Neural progenitor cell (in vitro differentiated cells): ENCODE measurements around the gene IGHMBP2. TPM values are rescaled to one million over a fixed set of nuclear protein-coding genes. Genes with fewer than 3 reads are reported as not detected.

Experiments
- DNase-seq: peaks from one replicate; pipeline ENCODE4 v3.0.0-alpha.2; 2016; ENCODE audit warnings: low spot score
- H2AFZ ChIP-seq: fragments of 200-600 bp; sonication (generic); replicated peaks from 2 replicates; pipeline ENCODE4 v1.6.1; 2016; ENCODE audit warnings: antibody characterized with exemption
- H3F3A ChIP-seq: fragments of 200-600 bp; sonication (generic); 2 replicates; pipeline ENCODE4 v1.6.1; 2016; ENCODE audit warnings: antibody characterized with exemption, low read depth
- H3K27ac ChIP-seq: fragments of 200-600 bp; sonication (generic); 2 replicates; pipeline ENCODE4 v1.5.1; 2016; ENCODE audit warnings: mild to moderate bottlenecking
- H3K27me3 ChIP-seq: fragments of 200-600 bp; sonication (generic); 2 replicates; pipeline ENCODE4 v1.6.1; 2016; ENCODE audit warnings: mild to moderate bottlenecking, moderate library complexity
- H3K36me3 ChIP-seq: fragments of 200-600 bp; sonication (generic); 2 replicates; pipeline ENCODE4 v1.5.1; 2016
- H3K4me1 ChIP-seq: fragments of 200-600 bp; sonication (generic); 2 replicates; pipeline ENCODE4 v1.6.1; 2016; ENCODE audit warnings: mixed run types
- H3K4me2 ChIP-seq: fragments of 200-600 bp; sonication (generic); 2 replicates; pipeline ENCODE4 v1.6.1; 2016
- H3K4me3 ChIP-seq: fragments of 200-600 bp; sonication (generic); 2 replicates; pipeline ENCODE4 v1.5.1; 2016
- H3K79me2 ChIP-seq: fragments of 200-600 bp; sonication (generic); 2 replicates; pipeline ENCODE4 v1.6.1; 2016; ENCODE audit warnings: low read depth
- H3K9ac ChIP-seq: fragments of 200-600 bp; sonication (generic); 2 replicates; pipeline ENCODE4 v1.6.1; 2016
- H3K9me3 ChIP-seq: fragments of 200-600 bp; sonication (generic); 2 replicates; pipeline ENCODE4 v1.5.1; 2016; ENCODE audit warnings: low read depth
- H4K20me1 ChIP-seq: fragments of 200-600 bp; sonication (generic); 2 replicates; pipeline ENCODE4 v1.6.1; 2016; ENCODE audit warnings: low read depth
- H3K27ac Mint-ChIP-seq: 3 replicates; pipeline ENCODE4 v1.8.0; 2021; ENCODE audit warnings: mixed read lengths
- H3K27me3 Mint-ChIP-seq: 2 replicates; pipeline ENCODE4 v1.8.0; 2022; ENCODE audit warnings: low read depth, mild to moderate bottlenecking, inconsistent platforms, moderate library complexity, mixed read lengths; ENCODE audit not compliant: insufficient read depth
- H3K36me3 Mint-ChIP-seq: 3 replicates; pipeline ENCODE4 v1.8.0; 2021; ENCODE audit warnings: mixed read lengths
- H3K4me1 Mint-ChIP-seq: 3 replicates; pipeline ENCODE4 v1.8.0; 2021; ENCODE audit warnings: mixed read lengths
- H3K4me3 Mint-ChIP-seq: 3 replicates; pipeline ENCODE4 v1.8.0; 2021; ENCODE audit warnings: mild to moderate bottlenecking, moderate library complexity, mixed read lengths
- H3K9me3 Mint-ChIP-seq: 3 replicates; pipeline ENCODE4 v1.8.0; 2020; ENCODE audit warnings: mixed read lengths
- EZH2 ChIP-seq: fragments of 200-600 bp; sonication (generic); IDR thresholded peaks from 2 replicates; pipeline ENCODE4 v1.6.1; 2017; ENCODE audit warnings: antibody characterized with exemption, mild to moderate bottlenecking, moderate library complexity
- EZH2phosphoT487 ChIP-seq: fragments of 200-600 bp; sonication (generic); IDR thresholded peaks from 2 replicates; pipeline ENCODE4 v1.6.1; 2017; ENCODE audit warnings: antibody characterized with exemption
- total RNA-seq: library from RNA; depleted of rRNA; stranded (reverse); fragments of >200 nt; gene quantifications from 2 replicates; pipeline ENCODE4 v1.2.3, GENCODE V29; 2015; ENCODE audit warnings: low replicate concordance
- TF ChIP-seq, protein P1 (sequence below): fragments of 200-600 bp; sonication (generic); IDR thresholded peaks from 2 replicates; pipeline ENCODE4 v1.5.1; 2017; ENCODE audit warnings: antibody characterized with exemption, mild to moderate bottlenecking

The IGHMBP2 gene
- total RNA-seq, 1 donor from 2014 or later = 13.6 TPM

GRCh38 chr11:68940651-68941323, 37.1 kb downstream of the IGHMBP2 start:
- Histone ChIP-seq H3K36me3 (no peaks in the 10 kb centered on the region), H3K9ac (no peak overlapping the region), H3K27me3 (no peaks in the 10 kb centered on the region), H3K4me1 (no peaks in the 10 kb centered on the region), H3F3A (no peaks in the 10 kb centered on the region), H2AFZ (no peak overlapping the region), H3K9me3 (no peaks in the 10 kb centered on the region), H3K27ac (no peak overlapping the region), H3K79me2 (no peaks in the 10 kb centered on the region), H3K4me3 (no peak overlapping the region), H3K4me2 (no peak overlapping the region), H4K20me1 (no peaks in the 10 kb centered on the region)
- peaks cover 2% of the 10 kb centered on the region for H3K36me3 Mint-ChIP-seq
- DNase-seq = no peak
- H3K4me1 Mint-ChIP-seq = no peaks in the 10 kb centered on the region
- no peaks in the 10 kb centered on the region for H3K27me3 Mint-ChIP-seq
- no peak overlapping the region for H3K4me3 Mint-ChIP-seq
- TF ChIP-seq, protein P1, sequence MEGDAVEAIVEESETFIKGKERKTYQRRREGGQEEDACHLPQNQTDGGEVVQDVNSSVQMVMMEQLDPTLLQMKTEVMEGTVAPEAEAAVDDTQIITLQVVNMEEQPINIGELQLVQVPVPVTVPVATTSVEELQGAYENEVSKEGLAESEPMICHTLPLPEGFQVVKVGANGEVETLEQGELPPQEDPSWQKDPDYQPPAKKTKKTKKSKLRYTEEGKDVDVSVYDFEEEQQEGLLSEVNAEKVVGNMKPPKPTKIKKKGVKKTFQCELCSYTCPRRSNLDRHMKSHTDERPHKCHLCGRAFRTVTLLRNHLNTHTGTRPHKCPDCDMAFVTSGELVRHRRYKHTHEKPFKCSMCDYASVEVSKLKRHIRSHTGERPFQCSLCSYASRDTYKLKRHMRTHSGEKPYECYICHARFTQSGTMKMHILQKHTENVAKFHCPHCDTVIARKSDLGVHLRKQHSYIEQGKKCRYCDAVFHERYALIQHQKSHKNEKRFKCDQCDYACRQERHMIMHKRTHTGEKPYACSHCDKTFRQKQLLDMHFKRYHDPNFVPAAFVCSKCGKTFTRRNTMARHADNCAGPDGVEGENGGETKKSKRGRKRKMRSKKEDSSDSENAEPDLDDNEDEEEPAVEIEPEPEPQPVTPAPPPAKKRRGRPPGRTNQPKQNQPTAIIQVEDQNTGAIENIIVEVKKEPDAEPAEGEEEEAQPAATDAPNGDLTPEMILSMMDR = no peak
- TF ChIP-seq EZH2 (no peak), EZH2phosphoT487 (no peak)
- no peaks in the 10 kb centered on the region for H3K9me3 Mint-ChIP-seq
- no peak overlapping the region for H3K27ac Mint-ChIP-seq

DNA sequence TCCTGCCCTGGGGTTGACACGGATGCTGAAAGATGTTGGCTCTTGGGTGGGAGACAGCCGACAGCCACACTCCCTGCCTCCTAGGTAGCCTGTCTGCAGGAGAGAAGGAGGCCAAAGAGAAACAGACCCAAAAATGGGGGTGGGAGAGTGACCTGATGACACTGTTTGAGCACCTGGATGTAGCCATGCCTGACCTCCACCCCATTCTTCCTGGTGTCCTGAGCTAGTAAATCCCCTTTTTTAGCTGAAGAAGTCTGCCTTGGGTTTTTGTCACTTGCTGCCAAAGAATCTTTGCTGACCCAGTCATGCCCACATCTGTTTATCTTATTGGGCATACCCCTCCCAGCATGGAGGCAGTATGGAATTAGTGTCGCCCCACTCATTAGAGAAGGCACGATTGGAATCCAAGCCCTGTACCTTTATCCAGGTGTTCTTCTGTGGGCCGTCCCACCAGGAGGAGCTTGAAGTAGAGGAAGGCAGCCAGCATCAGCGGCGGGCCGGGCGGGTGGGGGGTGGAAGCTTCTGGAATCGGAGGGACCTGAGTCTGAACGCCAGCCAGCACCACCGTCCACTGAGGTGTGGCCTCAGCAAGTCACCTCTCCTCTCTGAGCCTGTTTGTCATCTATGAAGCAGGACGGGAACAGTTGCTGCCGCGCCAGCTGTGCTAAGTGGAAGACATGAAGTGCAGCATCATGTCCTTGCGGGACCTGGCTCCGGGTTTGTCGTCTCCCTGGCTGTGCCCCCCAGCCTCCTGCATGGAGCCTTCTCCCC, 37.8 kb downstream of the IGHMBP2 start:
- Histone ChIP-seq H3K36me3 (no peaks in the 10 kb centered on the region), H4K20me1 (no peaks in the 10 kb centered on the region), H3K27ac (no peak overlapping the region), H3K79me2 (no peaks in the 10 kb centered on the region), H3K4me3 (no peak overlapping the region), H3K9ac (no peak overlapping the region), H3K4me2 (no peak overlapping the region), H3K27me3 (no peaks in the 10 kb centered on the region), H2AFZ (no peak overlapping the region), H3K9me3 (no peaks in the 10 kb centered on the region), H3F3A (no peaks in the 10 kb centered on the region), H3K4me1 (no peaks in the 10 kb centered on the region)
- peaks cover 2% of the 10 kb centered on the region for H3K36me3 Mint-ChIP-seq
- TF ChIP-seq EZH2 (no peak), EZH2phosphoT487 (no peak)
- TF ChIP-seq, protein P1 = no peak
- H3K27ac Mint-ChIP-seq = no peak overlapping the region
- H3K9me3 Mint-ChIP-seq = no peaks in the 10 kb centered on the region
- no peak overlapping the region for H3K4me3 Mint-ChIP-seq
- H3K4me1 Mint-ChIP-seq = no peaks in the 10 kb centered on the region
- peaks cover 1% of the 10 kb centered on the region for H3K27me3 Mint-ChIP-seq
- no peak for DNase-seq

GRCh38 chr11:68942095-68942620, 38.5 kb downstream of the IGHMBP2 start:
- H3K27me3 Mint-ChIP-seq = peaks cover 2% of the 10 kb centered on the region
- H3K4me1 Mint-ChIP-seq = no peaks in the 10 kb centered on the region
- no peak for TF ChIP-seq EZH2
- TF ChIP-seq, protein P1 = no peak
- TF ChIP-seq EZH2phosphoT487 = no peak
- Histone ChIP-seq H3K27me3 (no peaks in the 10 kb centered on the region), H4K20me1 (no peaks in the 10 kb centered on the region), H3K9me3 (no peaks in the 10 kb centered on the region), H3K4me3 (no peak overlapping the region), H3K4me1 (no peaks in the 10 kb centered on the region), H3F3A (no peaks in the 10 kb centered on the region), H3K79me2 (no peaks in the 10 kb centered on the region), H3K9ac (no peak overlapping the region), H3K36me3 (no peaks in the 10 kb centered on the region), H3K4me2 (no peak overlapping the region), H3K27ac (no peak overlapping the region), H2AFZ (no peak overlapping the region)
- no peak overlapping the region for H3K27ac Mint-ChIP-seq
- H3K36me3 Mint-ChIP-seq = peaks cover 2% of the 10 kb centered on the region
- no peaks in the 10 kb centered on the region for H3K9me3 Mint-ChIP-seq
- H3K4me3 Mint-ChIP-seq = no peak overlapping the region
- no peak for DNase-seq
